HepG2 (cell line): ENCODE measurements around the gene CPNE1. TPM values are rescaled to one million over a fixed set of nuclear protein-coding genes. Genes with fewer than 3 reads are reported as not detected.

Source experiments
- DNMT1 ChIP-seq: sonication (generic); formaldehyde crosslinking; IDR thresholded peaks from 2 replicates; pipeline ENCODE4 v1.5.1; 2020; ENCODE audit warnings: mild to moderate bottlenecking, missing genetic modification reagents
- KAT2B ChIP-seq: fragments of 150-350 bp; IDR thresholded peaks from 2 replicates; pipeline ENCODE4 v1.6.1; 2014; ENCODE audit warnings: low read depth, low read length, borderline replicate concordance
- KAT7 ChIP-seq: IDR thresholded peaks from 2 replicates; pipeline ENCODE4 v1.6.1; 2018; ENCODE audit warnings: borderline replicate concordance, missing compliant biosample characterization
- NFKB2 ChIP-seq: sonication (generic); formaldehyde crosslinking; IDR thresholded peaks from 2 replicates; pipeline ENCODE4 v1.4.0; 2020; ENCODE audit warnings: missing genetic modification reagents, borderline replicate concordance
- POGK ChIP-seq: sonication (generic); formaldehyde crosslinking; conservative IDR thresholded peaks from 2 replicates; pipeline ENCODE4 v1.8.0; 2022; ENCODE audit warnings: mild to moderate bottlenecking, moderate library complexity, missing genetic modification reagents
- POLR2AphosphoS2 ChIP-seq: IDR thresholded peaks from 2 replicates; pipeline ENCODE4 v1.6.1; 2011; ENCODE audit warnings: low read depth, low read length, improper control_type of control experiment
- SMYD3 ChIP-seq: sonication (generic); formaldehyde crosslinking; IDR thresholded peaks from 2 replicates; pipeline ENCODE4 v1.8.1; 2023; ENCODE audit warnings: mild to moderate bottlenecking, missing genetic modification reagents
- TOPORS ChIP-seq: sonication (generic); formaldehyde crosslinking; IDR thresholded peaks from 2 replicates; pipeline ENCODE4 v1.8.0; 2023; ENCODE audit warnings: mild to moderate bottlenecking, missing genetic modification reagents
- ZBTB33 ChIP-seq: sonication (generic); formaldehyde crosslinking; IDR thresholded peaks from 2 replicates; pipeline ENCODE4 v1.4.0; 2020; ENCODE audit warnings: missing genetic modification reagents
- ZFY ChIP-seq: sonication (generic); formaldehyde crosslinking; IDR thresholded peaks from 2 replicates; pipeline ENCODE4 v1.4.0; 2020; ENCODE audit warnings: missing genetic modification reagents
- ZNF343 ChIP-seq: sonication (generic); formaldehyde crosslinking; IDR thresholded peaks from 2 replicates; pipeline ENCODE4 v1.4.0; 2020; ENCODE audit warnings: mild to moderate bottlenecking, missing genetic modification reagents
- ZNF407 ChIP-seq: sonication (generic); formaldehyde crosslinking; IDR thresholded peaks from one replicate; pipeline ENCODE4 v1.5.1; 2020; ENCODE audit warnings: mild to moderate bottlenecking, missing genetic modification reagents; ENCODE audit errors: not compliant biosample characterization
- ZNF460 ChIP-seq: sonication (generic); formaldehyde crosslinking; IDR thresholded peaks from 2 replicates; pipeline ENCODE4 v1.5.1; 2020; ENCODE audit warnings: missing genetic modification reagents, mild to moderate bottlenecking, borderline replicate concordance
- ZNF549 ChIP-seq: sonication (generic); formaldehyde crosslinking; IDR thresholded peaks from 2 replicates; pipeline ENCODE4 v1.5.0; 2020; ENCODE audit warnings: missing genetic modification reagents
- ZNF563 ChIP-seq: sonication (generic); formaldehyde crosslinking; IDR thresholded peaks from 2 replicates; pipeline ENCODE4 v1.8.0; 2022; ENCODE audit warnings: mild to moderate bottlenecking, moderate library complexity, missing genetic modification reagents
- ZNF619 ChIP-seq: sonication (generic); formaldehyde crosslinking; IDR thresholded peaks from 2 replicates; pipeline ENCODE4 v1.4.0; 2020; ENCODE audit warnings: mild to moderate bottlenecking, missing genetic modification reagents
- ZNF639 ChIP-seq: conservative IDR thresholded peaks from 2 replicates; pipeline ENCODE4 v1.6.1; 2018; ENCODE audit warnings: missing genetic modification reagents
- ZNF879 ChIP-seq: sonication (generic); formaldehyde crosslinking; IDR thresholded peaks from 2 replicates; pipeline ENCODE4 v1.8.1; 2023; ENCODE audit warnings: missing genetic modification reagents
- polyA plus RNA-seq, 8 experiments: library from polyadenylated mRNA; depleted of rRNA in 3 of 8; stranded (reverse) in 7 of 8; unstranded in 1 of 8; fragments of >200 nt; fragmentation: Illumina TruSeq in 4 of 8; extraction: Trizol in 4 of 8; gene quantifications; 2 replicates each; pipeline versions ENCODE4 v1.2.1 to v1.2.3, GENCODE V29; 2011 to 2016; ENCODE audit warnings: low read depth in 4 of 8, missing spikeins in 1 of 8, mixed read lengths in 1 of 8; ENCODE audit not compliant: insufficient read depth in 1 of 8
- total RNA-seq, 5 experiments: library from RNA; depleted of rRNA; stranded (reverse); fragments of >200 nt; fragmentation: Illumina TruSeq; extraction: Trizol; gene quantifications; 2 replicates each; pipeline ENCODE4 v1.2.3, GENCODE V29; 2016; ENCODE audit warnings: low read depth in 1 of 5

The CPNE1 gene
- total and polyA plus RNA-seq, 2 of the 13 experiments (the other 11 are each of a cell fraction or from before 2014, with no cell fraction given) = 408 to 431 TPM

GRCh38 chr20:35709259-35709658 lies 44.6 kb upstream of the CPNE1 start (continued):
- TF ChIP-seq ZNF563 (no peak), ZNF549 (CRISPR knock-in tag) (no peak), NFKB2 (CRISPR knock-in tag) (no peak), ZNF460 (no peak), ZFY (no peak), KAT2B (no peak), ZNF639 (CRISPR knock-in tag) (no peak), ZNF879 (CRISPR knock-in tag) (no peak), POLR2AphosphoS2 (peak; percentile 98), ZNF407 (CRISPR knock-in tag) (no peak), ZBTB33 (CRISPR knock-in tag) (no peak), ZNF619 (CRISPR knock-in tag) (no peak), POGK (CRISPR knock-in tag) (no peak), KAT7 (CRISPR knock-in tag) (no peak), TOPORS (CRISPR knock-in tag) (no peak), ZNF343 (CRISPR knock-in tag) (no peak), DNMT1 (CRISPR knock-in tag) (no peak), SMYD3 (CRISPR knock-in tag) (0 out of 2 replicates have a peak, but pooled peaks have one; percentile 21)
